HepG2 (cell line): ENCODE data around the gene NINL.

ENCODE experiments used
- CTCF ChIP-seq: sonication (generic); formaldehyde crosslinking; IDR thresholded peaks from 2 replicates; pipeline ENCODE4 v1.5.0; 2020; ENCODE audit warnings: mild to moderate bottlenecking, missing genetic modification reagents, moderate library complexity
- FOSL2 ChIP-seq: sonication (generic); formaldehyde crosslinking; IDR thresholded peaks from 2 replicates; pipeline ENCODE4 v1.4.0; 2020; ENCODE audit warnings: missing genetic modification reagents
- KDM5A ChIP-seq: fragments of 200-600 bp; sonication (generic); IDR thresholded peaks from 2 replicates; pipeline ENCODE4 v1.7.0; 2018; ENCODE audit warnings: antibody characterized with exemption, mild to moderate bottlenecking, low read length, borderline replicate concordance
- MYC ChIP-seq: sonication (generic); formaldehyde crosslinking; IDR thresholded peaks from 2 replicates; pipeline ENCODE4 v1.9.0; 2021; ENCODE audit warnings: missing genetic modification reagents, borderline replicate concordance
- ZBTB21 ChIP-seq: sonication (generic); formaldehyde crosslinking; IDR thresholded peaks from 2 replicates; pipeline ENCODE4 v1.4.0; 2020; ENCODE audit warnings: missing genetic modification reagents
- TF ChIP-seq, protein P1 (sequence below): IDR thresholded peaks from 2 replicates; pipeline ENCODE4 v1.6.1; 2012; ENCODE audit warnings: low read length, improper control_type of control experiment

DNA sequence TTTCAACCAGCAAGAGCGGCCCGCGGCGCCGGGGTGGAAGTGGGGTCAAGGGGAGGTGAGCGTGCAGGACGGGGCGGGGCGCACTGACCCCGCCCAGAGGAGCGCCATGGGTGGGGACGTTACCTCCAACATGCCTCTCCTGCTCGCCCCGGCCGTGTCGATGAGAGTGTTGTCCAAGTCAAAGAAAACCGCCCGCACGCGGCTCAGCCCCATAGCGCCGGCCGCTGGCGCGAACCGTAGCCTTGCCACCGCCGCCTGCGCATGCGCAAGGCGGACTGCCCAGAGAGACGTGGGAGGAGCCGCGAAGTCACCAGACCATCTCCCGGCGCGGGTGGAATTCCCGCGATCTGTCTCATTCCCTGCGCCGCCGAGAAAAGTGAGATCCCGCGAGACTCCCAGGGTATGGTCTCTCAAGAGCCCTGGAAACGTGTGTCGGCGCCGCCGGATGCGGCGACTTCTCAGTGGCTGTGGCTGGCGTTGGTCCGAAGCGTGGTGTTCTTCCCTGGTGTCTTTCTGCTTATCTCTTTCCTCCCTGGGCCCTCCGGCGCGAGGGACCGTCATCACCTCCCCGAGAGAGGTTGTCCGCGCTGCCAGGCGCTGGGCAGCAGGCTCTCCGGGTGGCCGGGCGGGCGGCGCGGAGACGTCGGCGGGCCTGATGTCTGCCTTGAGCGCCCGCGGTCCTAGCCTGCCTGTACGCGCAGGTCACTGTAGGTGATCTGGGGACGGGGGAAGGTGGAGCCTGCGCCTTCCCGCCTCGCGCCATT, 38.6 kb upstream of the NINL start, which contains the start of gene NANP:
- TF ChIP-seq, protein P1, sequence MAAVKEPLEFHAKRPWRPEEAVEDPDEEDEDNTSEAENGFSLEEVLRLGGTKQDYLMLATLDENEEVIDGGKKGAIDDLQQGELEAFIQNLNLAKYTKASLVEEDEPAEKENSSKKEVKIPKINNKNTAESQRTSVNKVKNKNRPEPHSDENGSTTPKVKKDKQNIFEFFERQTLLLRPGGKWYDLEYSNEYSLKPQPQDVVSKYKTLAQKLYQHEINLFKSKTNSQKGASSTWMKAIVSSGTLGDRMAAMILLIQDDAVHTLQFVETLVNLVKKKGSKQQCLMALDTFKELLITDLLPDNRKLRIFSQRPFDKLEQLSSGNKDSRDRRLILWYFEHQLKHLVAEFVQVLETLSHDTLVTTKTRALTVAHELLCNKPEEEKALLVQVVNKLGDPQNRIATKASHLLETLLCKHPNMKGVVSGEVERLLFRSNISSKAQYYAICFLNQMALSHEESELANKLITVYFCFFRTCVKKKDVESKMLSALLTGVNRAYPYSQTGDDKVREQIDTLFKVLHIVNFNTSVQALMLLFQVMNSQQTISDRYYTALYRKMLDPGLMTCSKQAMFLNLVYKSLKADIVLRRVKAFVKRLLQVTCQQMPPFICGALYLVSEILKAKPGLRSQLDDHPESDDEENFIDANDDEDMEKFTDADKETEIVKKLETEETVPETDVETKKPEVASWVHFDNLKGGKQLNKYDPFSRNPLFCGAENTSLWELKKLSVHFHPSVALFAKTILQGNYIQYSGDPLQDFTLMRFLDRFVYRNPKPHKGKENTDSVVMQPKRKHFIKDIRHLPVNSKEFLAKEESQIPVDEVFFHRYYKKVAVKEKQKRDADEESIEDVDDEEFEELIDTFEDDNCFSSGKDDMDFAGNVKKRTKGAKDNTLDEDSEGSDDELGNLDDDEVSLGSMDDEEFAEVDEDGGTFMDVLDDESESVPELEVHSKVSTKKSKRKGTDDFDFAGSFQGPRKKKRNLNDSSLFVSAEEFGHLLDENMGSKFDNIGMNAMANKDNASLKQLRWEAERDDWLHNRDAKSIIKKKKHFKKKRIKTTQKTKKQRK, result no peak
- TF ChIP-seq FOSL2 (CRISPR knock-in tag) (no peak; the same call in 1 of the 2 replicates), ZBTB21 (CRISPR knock-in tag) (peak; percentile 54), KDM5A (peak; percentile 75), CTCF (peak; percentile 65), MYC (CRISPR knock-in tag) (peak; percentile 98)
